Kidney tubule cell (primary cell): ENCODE results near the gene TACC2.
"Not testable (repeated sequence)": the region's sequence is repeated elsewhere in the genome, so short reads cannot be mapped to it uniquely, and the experiment has no call there.

Source experiments
- DNase-seq: peaks from one replicate; pipeline ENCODE4 v3.0.0-alpha.2; 2018; ENCODE audit warnings: low spot score

The TACC2 gene, protein sequence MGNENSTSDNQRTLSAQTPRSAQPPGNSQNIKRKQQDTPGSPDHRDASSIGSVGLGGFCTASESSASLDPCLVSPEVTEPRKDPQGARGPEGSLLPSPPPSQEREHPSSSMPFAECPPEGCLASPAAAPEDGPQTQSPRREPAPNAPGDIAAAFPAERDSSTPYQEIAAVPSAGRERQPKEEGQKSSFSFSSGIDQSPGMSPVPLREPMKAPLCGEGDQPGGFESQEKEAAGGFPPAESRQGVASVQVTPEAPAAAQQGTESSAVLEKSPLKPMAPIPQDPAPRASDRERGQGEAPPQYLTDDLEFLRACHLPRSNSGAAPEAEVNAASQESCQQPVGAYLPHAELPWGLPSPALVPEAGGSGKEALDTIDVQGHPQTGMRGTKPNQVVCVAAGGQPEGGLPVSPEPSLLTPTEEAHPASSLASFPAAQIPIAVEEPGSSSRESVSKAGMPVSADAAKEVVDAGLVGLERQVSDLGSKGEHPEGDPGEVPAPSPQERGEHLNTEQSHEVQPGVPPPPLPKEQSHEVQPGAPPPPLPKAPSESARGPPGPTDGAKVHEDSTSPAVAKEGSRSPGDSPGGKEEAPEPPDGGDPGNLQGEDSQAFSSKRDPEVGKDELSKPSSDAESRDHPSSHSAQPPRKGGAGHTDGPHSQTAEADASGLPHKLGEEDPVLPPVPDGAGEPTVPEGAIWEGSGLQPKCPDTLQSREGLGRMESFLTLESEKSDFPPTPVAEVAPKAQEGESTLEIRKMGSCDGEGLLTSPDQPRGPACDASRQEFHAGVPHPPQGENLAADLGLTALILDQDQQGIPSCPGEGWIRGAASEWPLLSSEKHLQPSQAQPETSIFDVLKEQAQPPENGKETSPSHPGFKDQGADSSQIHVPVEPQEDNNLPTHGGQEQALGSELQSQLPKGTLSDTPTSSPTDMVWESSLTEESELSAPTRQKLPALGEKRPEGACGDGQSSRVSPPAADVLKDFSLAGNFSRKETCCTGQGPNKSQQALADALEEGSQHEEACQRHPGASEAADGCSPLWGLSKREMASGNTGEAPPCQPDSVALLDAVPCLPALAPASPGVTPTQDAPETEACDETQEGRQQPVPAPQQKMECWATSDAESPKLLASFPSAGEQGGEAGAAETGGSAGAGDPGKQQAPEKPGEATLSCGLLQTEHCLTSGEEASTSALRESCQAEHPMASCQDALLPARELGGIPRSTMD (N-terminal part only)

DNA sequence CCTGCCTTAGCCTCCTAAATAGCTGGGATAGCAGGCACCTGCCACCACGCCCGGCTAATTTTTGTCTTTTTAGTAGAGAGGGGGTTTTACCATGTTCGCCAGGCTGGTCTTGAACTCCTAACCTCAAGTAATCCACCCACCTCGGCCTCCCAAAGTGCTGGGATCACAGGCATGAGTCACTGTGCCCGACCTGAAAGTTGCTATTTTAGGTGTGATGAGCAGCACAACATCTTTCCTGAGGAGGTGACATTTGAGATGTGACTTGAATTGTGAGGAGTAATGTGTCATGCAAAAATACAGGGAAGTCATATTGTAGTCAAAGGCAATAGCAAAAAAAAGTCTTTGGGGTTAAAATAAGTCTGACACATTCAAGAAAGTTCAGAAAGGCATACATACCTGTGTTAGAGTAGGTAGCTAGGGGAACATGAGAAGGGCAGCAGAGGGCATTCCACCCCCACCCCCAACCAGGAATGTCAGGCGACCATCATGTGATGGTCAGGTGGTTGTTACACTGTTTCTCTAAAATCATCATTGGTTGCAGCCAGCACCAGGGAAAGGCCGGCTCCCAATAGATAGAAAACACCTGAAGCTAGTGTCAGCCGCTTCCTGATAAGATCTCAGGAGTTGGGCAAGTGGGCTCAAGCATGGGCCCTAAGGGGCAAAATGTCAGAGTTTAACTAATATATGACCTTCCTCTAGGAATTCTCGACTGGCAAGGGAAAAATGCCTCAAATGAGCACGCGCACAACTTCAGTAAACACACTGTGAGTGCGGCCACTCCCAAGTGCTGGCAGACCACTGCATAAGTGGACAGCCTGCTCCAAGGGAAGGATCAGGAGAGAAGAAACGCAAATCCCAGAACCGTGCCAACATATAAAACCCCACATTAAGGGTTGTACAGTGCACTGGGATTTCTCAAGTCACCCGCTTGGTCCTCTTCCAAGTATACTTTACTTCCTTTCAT, at the start of gene TACC2:
Gene TACC2, plus strand, starts transcription at position 803 of the 964 bp plus-strand sequence. CDS start 32,819 bp downstream, outside the sequence.
- DNase-seq: peak; percentile 22

DNA sequence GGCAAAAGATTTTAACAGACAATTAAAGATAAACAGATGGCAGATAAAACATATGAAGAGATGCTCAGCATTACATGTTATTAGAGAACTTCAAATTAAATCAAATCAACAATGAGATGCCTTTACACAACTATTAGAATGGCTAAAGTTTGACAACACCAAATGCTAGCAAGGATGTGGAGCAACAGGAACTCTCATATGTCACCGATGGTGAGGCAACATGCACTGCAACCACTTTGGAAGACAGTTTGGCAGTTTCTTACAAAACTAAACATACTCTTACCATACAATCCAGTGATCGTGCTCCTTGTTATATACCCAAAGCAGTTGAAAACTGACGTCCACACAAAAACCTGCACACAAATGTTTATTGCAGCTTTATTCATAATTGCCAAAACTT, 47.4 kb upstream of the TACC2 start:
- no peak for DNase-seq

DNA sequence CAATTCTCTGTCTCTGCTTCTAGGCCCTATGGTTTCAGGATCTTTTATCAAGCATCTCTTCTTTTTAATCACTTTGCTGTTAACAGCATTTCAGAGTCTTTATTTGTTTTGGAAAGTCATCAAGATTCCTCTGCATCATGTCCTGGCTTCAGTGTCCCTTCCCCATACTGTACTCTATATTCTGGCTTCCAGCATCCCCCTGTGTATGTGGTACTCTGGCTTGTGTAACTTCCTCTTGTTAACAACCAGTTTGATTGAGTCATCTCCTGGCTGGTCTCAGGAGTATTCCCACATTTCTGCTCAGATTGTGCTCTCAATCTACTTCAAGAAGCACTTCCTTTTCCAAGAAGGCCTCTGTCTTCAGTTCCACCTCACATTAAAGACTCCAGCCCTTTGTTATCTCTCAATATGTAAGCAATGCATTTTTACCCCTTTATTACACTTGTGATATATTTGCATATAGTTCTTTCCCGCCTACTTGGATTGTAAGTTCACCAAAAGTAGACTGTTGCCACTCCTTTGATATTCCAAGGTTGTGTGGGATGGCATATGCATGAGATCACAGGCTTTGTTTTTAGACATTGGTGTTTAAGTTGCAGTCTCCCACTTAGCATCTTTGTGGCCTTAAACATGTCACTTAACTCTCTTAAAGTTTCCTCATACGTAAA, 46.1 kb upstream of the TACC2 start:
- peak; percentile 50 for DNase-seq

DNA sequence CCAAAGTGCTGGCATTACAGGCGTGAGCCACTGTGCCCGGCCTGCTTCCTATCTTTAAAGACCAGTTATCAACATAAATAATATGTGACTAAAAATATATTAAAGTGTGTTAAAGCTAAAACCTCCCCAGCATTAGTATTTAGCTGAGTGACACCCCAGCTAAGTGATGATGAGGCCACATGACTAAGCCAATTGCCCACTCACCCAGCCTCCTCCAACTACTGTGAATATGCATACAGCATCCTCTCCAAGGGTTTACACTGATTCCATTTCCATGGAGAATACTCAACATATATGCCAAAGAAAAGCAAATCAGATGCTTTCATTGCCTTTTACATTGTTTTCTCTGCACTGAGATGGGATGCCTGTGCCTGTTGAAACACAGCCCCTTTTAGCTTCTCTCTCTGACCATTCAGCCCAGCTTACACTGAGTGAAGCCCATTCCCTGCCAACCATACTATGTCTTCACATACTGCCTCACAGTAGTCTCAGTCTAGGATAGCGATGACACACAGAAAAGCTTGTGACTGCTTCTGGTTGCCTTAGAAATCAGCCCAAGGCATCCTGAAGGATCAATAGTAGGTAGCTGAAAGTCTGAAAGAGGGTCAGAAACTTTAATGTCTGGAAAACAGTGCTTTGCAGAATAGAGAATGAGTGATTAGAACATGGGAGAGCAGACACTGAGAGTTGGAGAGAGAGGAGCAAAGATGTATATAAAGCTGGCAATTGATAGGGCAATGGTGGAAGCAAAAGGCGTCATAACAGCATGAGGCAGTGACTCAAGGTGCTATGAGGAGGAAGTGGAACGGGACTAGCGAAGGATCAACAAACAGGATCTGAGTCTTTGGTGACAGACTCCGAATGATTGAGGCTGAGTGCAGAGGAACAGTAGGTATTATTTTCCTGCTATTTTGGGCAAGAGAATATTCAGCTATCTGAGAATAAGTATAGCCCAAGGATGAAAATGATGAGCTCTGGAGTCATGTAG, 41.3 kb upstream of the TACC2 start:
- no peak for DNase-seq

DNA sequence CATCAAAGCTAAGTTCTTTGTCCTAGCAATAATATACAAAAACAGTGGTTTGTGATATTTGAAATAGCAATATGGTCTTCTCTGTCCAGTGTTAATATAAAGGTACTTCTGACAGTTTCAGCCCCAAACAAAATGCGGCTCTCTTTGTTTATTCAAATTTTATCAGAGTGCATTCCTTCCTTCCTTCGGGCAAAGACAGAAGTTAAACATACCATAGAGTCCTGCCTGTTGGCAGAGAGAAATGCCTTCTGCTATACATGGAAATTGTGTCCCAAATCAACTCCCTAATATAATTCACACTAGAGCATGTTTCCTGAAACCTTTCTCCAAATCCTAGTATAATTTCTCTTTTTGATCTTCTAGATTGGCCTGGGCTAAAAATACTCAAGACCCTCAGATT, 39.9 kb upstream of the TACC2 start:
- no peak for DNase-seq

DNA sequence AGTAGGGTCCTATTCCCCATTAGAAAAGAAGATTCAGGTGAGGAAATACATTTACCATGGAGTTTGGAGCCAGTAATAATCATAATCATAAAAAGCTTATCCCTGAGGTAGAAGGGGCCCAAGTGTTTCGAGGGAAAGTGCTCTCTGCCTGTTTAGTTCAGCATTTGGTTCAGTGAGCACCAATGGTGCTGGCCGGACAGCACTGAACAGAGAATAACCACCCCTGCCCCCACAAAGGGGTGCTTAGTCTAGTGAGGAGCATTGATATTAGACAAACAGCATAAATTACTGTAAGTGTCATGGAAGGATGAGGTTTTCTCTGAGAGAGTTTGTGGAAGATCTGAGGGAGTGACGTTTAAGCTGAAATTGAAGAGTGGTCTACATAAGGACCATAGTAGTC, 39.5 kb upstream of the TACC2 start:
- no peak for DNase-seq

DNA sequence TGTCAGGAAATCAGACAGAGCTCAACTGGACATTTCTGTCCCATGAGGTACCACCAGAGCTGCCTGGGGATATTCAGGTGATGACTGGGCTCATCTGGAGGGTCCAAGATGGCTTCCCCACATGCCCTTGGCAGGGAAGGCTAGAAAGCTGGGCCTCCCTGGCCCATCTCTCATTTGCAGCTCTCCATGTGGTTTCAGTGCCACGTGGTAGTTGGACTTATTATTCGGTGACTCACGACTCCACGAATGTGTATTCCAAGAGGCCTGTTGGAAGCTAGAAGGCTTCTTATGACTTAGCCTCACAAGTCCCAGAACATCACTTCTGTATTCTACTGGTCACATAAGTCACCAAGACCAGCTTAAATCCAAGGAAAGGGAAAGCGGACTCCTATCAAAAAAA, 36.7 kb upstream of the TACC2 start:
- no peak for DNase-seq

DNA sequence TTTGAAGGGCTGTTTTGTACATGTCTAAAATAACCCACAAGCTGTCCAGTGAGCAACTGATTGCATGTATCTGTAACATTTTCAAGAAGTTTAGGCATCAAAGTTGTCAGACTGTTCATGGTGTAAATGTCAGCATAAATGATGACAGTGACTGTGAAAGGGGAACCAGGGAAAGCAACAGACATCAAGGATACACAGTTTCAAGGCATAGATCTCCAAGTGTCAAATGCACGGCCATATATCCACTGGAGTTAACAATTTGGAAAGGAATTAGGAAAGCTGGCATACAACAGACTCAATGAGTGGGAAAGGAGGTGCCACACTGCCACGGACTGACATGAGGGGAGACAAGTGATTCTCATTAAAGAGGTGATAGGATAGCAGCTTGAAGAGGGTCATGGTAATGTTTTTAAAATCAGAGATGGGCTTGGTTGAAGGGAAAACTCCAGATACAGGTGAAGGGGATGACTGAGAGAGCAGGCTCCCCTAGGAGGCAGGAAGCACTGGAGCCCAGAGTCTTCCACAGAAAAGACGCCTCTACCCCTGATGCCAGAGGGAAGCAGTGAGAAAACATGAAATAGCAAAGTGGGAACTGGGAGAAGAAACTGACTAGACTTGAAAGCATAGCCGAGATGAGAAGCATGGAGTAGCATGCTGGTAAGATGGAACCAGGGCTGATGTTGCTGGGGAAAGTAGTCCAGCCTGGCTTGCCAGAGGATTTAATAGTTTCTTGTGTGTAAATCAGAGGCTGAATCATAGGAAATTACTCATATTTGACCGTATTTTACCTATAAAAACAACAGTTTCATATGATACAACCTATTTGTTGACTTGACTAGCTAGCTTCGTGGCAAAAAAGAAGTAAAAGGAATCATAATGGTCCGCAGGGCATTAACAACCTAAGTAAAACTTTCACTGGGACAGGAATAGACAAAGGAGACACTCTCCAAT, 32.6 kb upstream of the TACC2 start:
- no peak for DNase-seq

DNA sequence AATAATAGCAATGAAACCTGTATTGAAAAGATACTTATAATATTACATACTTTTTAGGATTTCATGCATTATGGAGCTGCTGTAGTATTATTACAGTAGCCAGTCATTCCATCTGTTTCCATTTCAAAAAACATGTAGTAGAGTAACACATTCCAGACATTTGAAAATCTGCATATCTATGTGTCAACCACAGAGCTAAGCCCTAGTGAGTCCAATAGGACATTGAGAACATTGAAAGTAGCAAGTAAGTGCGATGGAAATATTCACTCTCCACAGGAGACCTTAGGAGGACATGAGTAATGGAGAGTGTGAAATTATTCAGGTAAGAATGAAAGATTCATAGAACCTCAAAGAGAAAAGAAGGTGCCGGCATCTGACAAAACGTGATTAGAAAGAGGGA, 29.3 kb upstream of the TACC2 start:
- DNase-seq: no peak

DNA sequence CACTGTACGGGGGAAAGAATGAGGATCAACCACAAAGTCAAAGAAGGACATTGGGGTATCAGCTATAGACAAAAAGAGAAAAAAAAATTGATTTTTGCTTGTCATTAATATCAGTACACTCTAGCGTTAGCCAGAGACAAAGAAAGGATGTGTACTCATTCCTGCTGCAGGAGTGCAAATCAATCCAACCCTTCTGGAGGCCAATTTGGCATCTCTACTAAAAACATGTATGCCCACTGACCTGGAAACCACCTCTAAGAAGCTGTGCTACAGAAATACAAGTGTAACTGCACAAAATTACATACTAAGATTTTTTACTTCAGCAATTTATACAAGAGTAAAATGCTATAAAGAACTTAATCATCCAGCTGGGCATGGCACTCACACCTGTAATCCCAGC, 27.5 kb upstream of the TACC2 start:
- no peak for DNase-seq

DNA sequence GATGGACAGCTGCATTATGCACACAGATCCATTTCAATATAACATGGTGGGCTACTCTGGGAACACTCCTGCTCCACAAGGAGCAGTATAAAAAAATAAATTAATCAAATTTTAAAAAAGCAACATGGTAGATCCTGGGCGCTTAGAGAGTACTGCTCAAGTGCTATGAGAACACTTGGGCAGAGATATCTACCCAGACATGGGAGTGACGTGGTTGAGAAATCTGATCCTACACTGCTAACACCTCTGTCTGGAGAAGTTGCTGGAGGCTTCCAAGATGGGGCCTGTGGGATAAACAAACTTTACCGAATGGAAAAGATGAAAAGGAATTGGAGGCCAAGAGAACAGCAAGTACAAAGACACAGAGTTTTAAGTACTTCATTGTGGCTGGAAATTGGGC, 23.0 kb upstream of the TACC2 start:
- DNase-seq: no peak

DNA sequence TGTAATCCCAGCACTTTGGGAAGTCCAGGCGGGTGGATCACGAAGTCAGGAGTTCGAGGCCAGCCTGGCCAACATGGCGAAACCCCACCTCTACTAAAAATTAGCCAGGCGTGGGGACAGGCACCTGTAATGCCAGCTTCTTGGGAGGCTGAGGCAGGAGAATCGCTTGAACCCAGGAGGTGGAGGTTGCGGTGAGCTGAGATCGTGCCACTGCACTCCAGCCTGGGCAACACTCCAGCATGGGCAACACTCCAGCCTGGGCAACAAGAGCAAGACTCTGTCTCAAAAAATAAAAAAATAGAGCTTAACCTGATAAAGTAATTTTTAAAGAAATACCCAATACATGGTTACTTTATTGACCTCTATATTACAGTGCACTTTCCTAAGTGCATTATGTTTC, 19.9 kb upstream of the TACC2 start:
- DNase-seq: not testable (repeated sequence)

DNA sequence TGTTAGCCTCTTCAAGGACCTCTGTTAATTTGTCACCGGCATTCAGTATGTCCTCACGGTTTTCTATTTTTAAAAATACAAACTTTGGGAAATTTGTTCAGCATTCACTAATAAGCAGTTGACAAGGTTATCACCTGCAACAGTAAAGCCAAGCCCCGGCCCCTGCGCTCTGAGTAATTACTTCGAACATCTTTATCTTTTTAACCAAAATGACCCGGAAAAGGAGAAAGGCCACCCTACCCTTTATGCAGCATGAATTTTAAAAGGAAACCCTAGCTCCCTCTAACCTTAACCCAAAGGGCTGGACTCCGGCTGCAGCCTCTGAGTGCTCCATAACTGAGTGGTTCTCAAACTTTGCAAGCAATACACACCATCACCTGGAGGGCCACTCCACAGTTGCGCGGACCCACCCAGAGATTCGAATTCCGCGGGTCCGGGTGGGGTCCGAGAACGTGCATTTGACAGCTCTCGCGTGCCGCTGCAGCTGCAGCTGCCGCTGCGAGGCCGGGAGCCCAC, 14.9 kb upstream of the TACC2 start:
- no peak for DNase-seq

DNA sequence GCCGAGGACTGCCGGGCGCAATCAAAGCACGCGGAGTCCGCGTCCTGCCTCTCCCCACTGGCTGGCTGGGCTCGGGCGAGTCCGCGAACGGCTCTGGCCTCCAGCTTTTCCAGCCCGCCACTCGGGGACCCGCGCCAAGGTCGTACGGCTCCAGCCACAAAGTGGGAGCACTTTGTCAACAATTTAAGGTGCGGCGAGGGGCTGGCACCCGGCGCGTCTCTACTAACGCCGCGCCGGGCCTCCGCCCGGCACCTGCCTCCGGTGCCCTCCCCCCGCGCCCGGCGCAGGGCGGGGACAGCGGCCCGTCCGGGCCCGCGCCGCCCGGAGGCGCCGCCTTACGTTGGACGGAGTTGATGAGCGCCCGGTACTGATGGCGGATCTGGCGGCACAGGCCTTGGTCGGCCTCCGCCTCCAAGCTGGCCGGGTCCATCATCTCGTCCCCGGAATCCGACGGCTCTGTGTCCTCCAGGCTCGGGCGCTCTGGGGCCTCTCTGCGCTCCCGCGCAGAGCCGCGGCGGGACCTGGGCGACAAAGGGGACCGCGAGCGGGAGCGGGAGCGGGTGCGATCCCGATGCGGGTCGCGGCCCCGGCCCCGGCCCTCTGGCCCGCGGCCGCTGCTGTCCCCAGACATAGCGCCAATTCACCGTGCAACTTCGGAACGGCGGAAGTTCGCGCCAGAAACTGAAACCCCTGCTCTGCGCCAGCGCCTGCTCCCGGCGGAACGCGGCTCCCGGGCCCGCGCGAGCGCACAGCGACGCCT, 14.2 kb upstream of the TACC2 start, which contains the start of gene NSMCE4A:
Gene NSMCE4A, minus strand, starts transcription at position 683 of the 760 bp plus-strand sequence. Its CDS starts 52 bp downstream, at position 631.
- DNase-seq: peak; percentile 75

DNA sequence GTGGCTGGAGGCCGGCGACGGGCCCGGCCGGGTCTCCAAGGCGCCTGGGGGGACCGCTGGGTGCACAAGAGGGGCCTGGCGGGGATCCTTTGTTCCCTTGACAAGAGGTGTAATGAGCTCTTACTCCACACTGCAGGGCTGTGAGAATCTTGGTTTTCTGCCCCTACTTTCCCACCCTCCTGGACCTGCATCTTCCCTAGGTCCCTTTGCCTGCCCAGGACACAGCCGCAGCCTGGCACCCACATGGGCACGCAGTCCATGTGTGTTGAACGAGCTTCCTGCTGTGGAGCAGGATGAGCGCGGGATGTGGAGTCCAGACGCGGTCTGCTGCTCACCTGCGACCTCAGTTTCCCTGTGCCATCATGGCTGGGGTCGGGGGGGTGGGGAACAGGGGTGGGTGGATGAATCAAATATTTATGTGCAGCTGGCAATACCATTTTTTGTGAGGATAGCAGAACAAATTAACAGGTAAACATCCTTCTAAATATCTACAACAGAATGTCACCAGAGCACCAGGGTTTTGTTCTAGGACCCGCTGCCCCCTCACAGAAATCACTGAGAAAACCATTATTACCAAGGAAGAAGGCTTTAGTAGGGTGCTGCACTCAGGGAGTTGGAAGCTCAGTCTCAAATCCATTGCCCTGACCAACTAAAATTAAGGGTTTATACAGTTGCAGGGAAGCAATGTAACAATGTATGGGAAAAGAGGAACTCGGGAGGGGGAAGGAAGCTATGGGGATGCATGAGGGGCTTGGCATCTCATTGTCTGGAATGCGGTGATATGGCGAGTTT, 13.5 kb upstream of the TACC2 start:
- no peak for DNase-seq

DNA sequence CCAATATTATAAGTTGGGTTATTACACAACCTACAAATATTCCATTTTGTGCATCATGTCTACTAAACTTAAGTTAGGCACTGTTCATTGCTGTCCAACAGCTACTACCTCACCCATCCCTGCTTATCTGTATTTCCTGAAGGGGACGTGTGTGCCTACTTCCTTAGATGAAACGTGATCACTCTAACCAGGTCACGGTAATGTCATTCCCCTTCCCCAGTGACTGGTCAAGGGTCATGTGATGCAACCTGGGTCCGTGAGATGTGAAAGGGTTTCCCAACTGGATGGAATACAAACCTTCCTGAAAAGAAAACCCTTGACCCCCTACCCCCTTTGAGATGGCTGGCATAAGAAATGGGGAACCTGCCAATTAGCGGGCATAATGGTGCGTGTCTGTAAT, 12.4 kb upstream of the TACC2 start:
- no peak for DNase-seq
